NCI-H526 treated with DMSO at 0.1 percent for 48 hours (cell line): ENCODE results near the gene NUTM2A.
"Not testable (repeated sequence)": the region's sequence is repeated elsewhere in the genome, so short reads cannot be mapped to it uniquely, and the experiment has no call there.

ENCODE experiments used
- DNase-seq: peaks from one replicate; lab custom pipeline; 2025; lab: John Stamatoyannopoulos, UW

The NUTM2A gene

DNA sequence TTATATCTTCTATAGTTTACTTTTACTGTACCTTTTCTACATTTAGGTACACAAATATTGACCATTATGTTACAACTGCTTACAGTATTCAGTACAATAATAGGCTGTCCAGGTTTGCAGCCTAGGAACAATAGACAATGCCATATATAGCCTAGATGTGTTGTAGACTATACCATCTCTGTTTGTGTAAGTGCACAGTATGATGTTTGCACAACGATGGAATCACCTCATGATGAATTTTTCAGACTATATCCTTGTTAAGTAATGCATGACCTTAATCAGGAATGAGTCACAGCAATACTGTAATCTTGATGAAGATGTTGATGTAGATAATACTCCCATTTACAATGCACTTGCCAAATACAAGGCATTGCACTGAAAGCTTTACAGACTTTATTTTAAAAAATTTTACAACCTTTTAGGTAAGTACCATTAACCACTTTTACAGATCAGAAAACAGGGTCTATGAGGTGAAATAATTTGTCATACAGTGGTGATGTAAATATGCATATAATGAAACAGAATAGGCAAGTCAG is 23.6 kb downstream of the NUTM2A start:
- not testable (repeated sequence) for DNase-seq

DNA sequence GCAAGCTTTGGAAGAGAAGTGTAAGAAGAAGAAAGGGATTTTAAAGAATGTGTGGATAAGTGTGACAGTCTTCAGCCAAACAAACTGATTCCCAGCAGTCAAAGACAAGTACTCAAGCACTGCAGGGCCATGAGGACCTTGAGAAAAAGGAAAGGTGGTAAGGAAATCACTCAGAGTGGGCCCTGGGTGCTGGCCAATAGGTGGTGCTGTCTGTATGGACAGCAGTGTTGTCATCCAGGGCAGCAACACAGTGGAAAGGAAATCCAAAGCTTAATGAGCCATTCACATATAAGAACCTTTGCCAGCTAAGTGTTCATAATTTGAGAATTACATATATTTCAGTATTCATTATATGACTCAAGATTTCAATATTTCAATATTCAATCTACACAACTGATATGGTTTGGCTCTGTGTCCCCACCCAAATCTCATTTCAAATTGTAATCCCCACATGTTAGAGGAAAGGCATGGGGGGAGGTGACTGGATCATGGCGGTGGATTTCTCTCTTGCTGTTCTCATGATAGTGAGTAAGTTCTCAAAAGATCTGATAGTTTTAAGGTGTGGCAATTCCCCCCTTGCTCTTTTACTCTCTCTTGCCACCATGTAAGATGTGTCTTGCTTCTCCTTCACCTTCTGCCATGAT is 55.6 kb downstream of the NUTM2A start:
- DNase-seq, result not testable (repeated sequence)
